Endothelial cell of umbilical vein (primary cell): ENCODE measurements around the gene RPL18A. TPM values are rescaled to one million over a fixed set of nuclear protein-coding genes. Genes with fewer than 3 reads are reported as not detected.

Experiments
- BruUV-seq: library from RNA; stranded (reverse); fragments of 400-500 nt; replicated peaks from 2 replicates; lab custom pipeline; 2021; lab: Mats Ljungman, UMichigan
- CTCF ChIA-PET: fragments of 300-600, 350-600 bp; sonication (Branson Sonifier 250); formaldehyde crosslinking; loops from one replicate; lab custom pipeline; 2021; ENCODE audit warnings: antibody characterized with exemption, inconsistent platforms; lab: Charles Lee
- POLR2A ChIA-PET: fragments of 300-600, 350-600 bp; sonication (Branson Sonifier 250); formaldehyde crosslinking; loops from one replicate; lab custom pipeline; 2021; ENCODE audit warnings: antibody characterized with exemption, inconsistent platforms; lab: Charles Lee
- DNase-seq: peaks from one replicate; pipeline ENCODE4 v3.0.0-alpha.2; 2011; ENCODE audit warnings: low read depth, low spot score
- FAIRE-seq: peaks from 2 replicates; lab custom pipeline; 2011; peaks lifted over from hg19 to GRCh38; lab: Jason Lieb, UNC
- H2AFZ ChIP-seq: 2 replicates; pipeline ENCODE4 v1.6.0; 2012; ENCODE audit warnings: low read depth, low read length, control low read depth, inconsistent platforms
- H3K27ac ChIP-seq: 2 replicates; pipeline ENCODE4 v1.5.1; 2011; ENCODE audit warnings: low read depth, mild to moderate bottlenecking, control low read depth, low read length, moderate library complexity; ENCODE audit not compliant: insufficient read depth
- H3K27me3 ChIP-seq, 2 experiments: 2 replicates each; pipeline versions ENCODE4 v1.6.0 to v1.6.1; 2011; ENCODE audit warnings: low read length in 2 of 2, mixed read lengths in 1 of 2; ENCODE audit not compliant: control insufficient read depth in 2 of 2, insufficient read depth in 2 of 2
- H3K36me3 ChIP-seq, 2 experiments: 2 replicates in 1 of 2; 3 replicates in 1 of 2; pipeline ENCODE4 v1.5.1; 2011; ENCODE audit warnings: low read length in 2 of 2, mild to moderate bottlenecking in 1 of 2, moderate library complexity in 1 of 2; ENCODE audit not compliant: control insufficient read depth in 2 of 2, insufficient read depth in 2 of 2; ENCODE audit errors: extremely low read depth in 1 of 2
- H3K4me1 ChIP-seq: 3 replicates; pipeline ENCODE4 v1.5.1; 2011; ENCODE audit warnings: mild to moderate bottlenecking, low read length; ENCODE audit not compliant: control insufficient read depth, insufficient read depth; ENCODE audit errors: extremely low read depth
- H3K4me2 ChIP-seq: 2 replicates; pipeline ENCODE4 v1.6.1; 2011; ENCODE audit warnings: low read length, control low read depth, mixed read lengths; ENCODE audit not compliant: insufficient read depth
- H3K4me3 ChIP-seq, 3 experiments: fragments of 200-600 bp in 1 of 3; sonication (generic), shearing (Covaris generic) in 1 of 3; replicated peaks in 1 of 3; 2 replicates each; pipeline ENCODE4 v1.5.1; 2011 to 2016; ENCODE audit warnings: control low read depth in 3 of 3, low read length in 3 of 3, mild to moderate bottlenecking in 2 of 3, inconsistent platforms in 1 of 3, low read depth in 1 of 3, moderate library complexity in 1 of 3; ENCODE audit not compliant: insufficient read depth in 1 of 3
- H3K79me2 ChIP-seq: 2 replicates; pipeline ENCODE4 v1.6.0; 2012; ENCODE audit warnings: low read length, inconsistent platforms; ENCODE audit not compliant: control insufficient read depth, insufficient read depth
- H3K9ac ChIP-seq: replicated peaks from 2 replicates; pipeline ENCODE3; 2011; ENCODE audit warnings: low read length, control low read depth; ENCODE audit not compliant: insufficient read depth; ENCODE audit errors: extremely low read depth
- H3K9me1 ChIP-seq: replicated peaks from 3 replicates; pipeline ENCODE4 v1.6.0; 2011; ENCODE audit warnings: mild to moderate bottlenecking, low read length; ENCODE audit not compliant: control insufficient read depth, insufficient read depth; ENCODE audit errors: extremely low read depth
- H3K9me3 ChIP-seq: replicated peaks from 2 replicates; pipeline ENCODE4 v1.5.1; 2012; ENCODE audit warnings: low read length, inconsistent platforms; ENCODE audit not compliant: control insufficient read depth, insufficient read depth
- H4K20me1 ChIP-seq: replicated peaks from 2 replicates; pipeline ENCODE3; 2011; ENCODE audit warnings: mild to moderate bottlenecking, low read length; ENCODE audit not compliant: control insufficient read depth, insufficient read depth; ENCODE audit errors: extremely low read depth
- CTCF ChIP-seq, 2 donors: IDR thresholded peaks; 1 replicate in 1 of 2; 2 replicates in 1 of 2; pipeline ENCODE4 v1.5.1; 2011; ENCODE audit warnings: low read length in 2 of 2, mild to moderate bottlenecking in 2 of 2, moderate library complexity in 2 of 2, control low read depth in 1 of 2, inconsistent platforms in 1 of 2, low read depth in 1 of 2; ENCODE audit not compliant: insufficient read depth in 1 of 2; ENCODE audit errors: extremely low read depth in 1 of 2
- EZH2 ChIP-seq: IDR thresholded peaks from 2 replicates; pipeline ENCODE4 v1.6.1; 2012; ENCODE audit warnings: borderline replicate concordance, low read depth, mild to moderate bottlenecking, moderate library complexity, low read length, inconsistent platforms; ENCODE audit not compliant: severe bottlenecking
- FOS ChIP-seq: IDR thresholded peaks from 2 replicates; pipeline ENCODE4 v1.6.1; 2011; ENCODE audit warnings: mild to moderate bottlenecking, low read length, moderate library complexity, borderline replicate concordance; ENCODE audit not compliant: insufficient read depth
- JUN ChIP-seq: IDR thresholded peaks from 2 replicates; pipeline ENCODE4 v1.6.1; 2011; ENCODE audit warnings: borderline replicate concordance, low read depth; ENCODE audit not compliant: insufficient read length, insufficient read depth
- MAX ChIP-seq: IDR thresholded peaks from 2 replicates; pipeline ENCODE4 v1.6.1; 2011; ENCODE audit not compliant: insufficient read depth, insufficient read length
- MYC ChIP-seq: IDR thresholded peaks from one replicate; pipeline ENCODE4 v1.6.1; 2011; ENCODE audit warnings: mild to moderate bottlenecking, low read depth, low read length
- POLR2A ChIP-seq: IDR thresholded peaks from 2 replicates; pipeline ENCODE4 v1.6.1; 2012; ENCODE audit warnings: low read depth, mild to moderate bottlenecking, control low read depth, low read length
- dilution Hi-C: fragments of 300-500 bp; cut with MboI; formaldehyde crosslinking; loops from one replicate; pipeline ENCODE4 v1.15.0; 2019; ENCODE audit warnings: low sequenced_read_pairs; ENCODE audit not compliant: extremely low pct_ligation_motif_present
- intact Hi-C: fragments of 100-400 bp; cut with micrococcal nuclease; formaldehyde crosslinking; loops from one replicate; pipeline ENCODE4 v1.10.0; 2022
- polyA plus RNA-seq, 4 experiments: library from polyadenylated mRNA; depleted of rRNA in 3 of 4; stranded (reverse) in 3 of 4; unstranded in 1 of 4; fragments of >200 nt; gene quantifications; 2 replicates each; pipeline versions ENCODE4 v1.2.1 to v1.2.3, GENCODE V29; 2011 to 2012; ENCODE audit warnings: missing spikeins in 1 of 4
- total RNA-seq: library from RNA; stranded (reverse); gene quantifications from 2 replicates; pipeline ENCODE4 v1.2.3, GENCODE V29; 2021

RPL18A gene
- total and polyA plus RNA-seq, 2 donors (not counting 3 experiments of a cell fraction or from before 2014, with no cell fraction given), result 1,970 to 2,869 TPM

GRCh38 chr19:17842663-17843291, 16.9 kb upstream of the RPL18A start:
- FAIRE-seq (no peak), DNase-seq (no peak)
- H3K4me1 ChIP-seq, result peaks cover 9% of the 10 kb centered on the region
- H4K20me1 ChIP-seq, result no peaks in the 10 kb centered on the region
- no peaks in the 10 kb centered on the region for H3K36me3 ChIP-seq
- intact Hi-C loops, result no loop called here
- peak overlapping the region; percentile 4 for H3K4me2 ChIP-seq
- no peaks in the 10 kb centered on the region for H3K9me1 ChIP-seq
- dilution Hi-C loops, result no loop called here
- no TSS peak for BruUV-seq
- no peak overlapping the region for H3K9ac ChIP-seq
- ChIA-PET POLR2A (interaction anchor here (0.8 kb wide), 1 partner anchor 17 kb away, joined by 5 read pairs; the partner anchor contains the start of gene RPL18A), CTCF (no interaction called here)
- no peaks in the 10 kb centered on the region for H3K79me2 ChIP-seq
- no peak overlapping the region for H3K4me3 ChIP-seq
- no peaks in the 10 kb centered on the region for H3K9me3 ChIP-seq
- no peaks in the 10 kb centered on the region for H3K27me3 ChIP-seq
- H3K27ac ChIP-seq, result no peak overlapping the region
- TF ChIP-seq CTCF (IDR thresholded peaks at IDR 0.05; ENCODE audit: extremely low read depth in 1 of 2, insufficient read depth in 1 of 2, low read depth in 1 of 2, low read length in 2 of 2) (no peak), EZH2 (no peak), MYC (no peak), FOS (no peak), JUN (no peak), POLR2A (no peak), MAX (no peak)
- peak overlapping the region; percentile 63 for H2AFZ ChIP-seq
